Measurements from ENCODE around the gene MAN1C1.

The MAN1C1 gene

GRCh38 chr1:25768999-25769398, 152.4 kb downstream of the MAN1C1 start:
- no peak overlapping the region for H3K4me3 ChIP-seq
- H3K27ac ChIP-seq = no peak overlapping the region
- TF ChIP-seq, protein P1, sequence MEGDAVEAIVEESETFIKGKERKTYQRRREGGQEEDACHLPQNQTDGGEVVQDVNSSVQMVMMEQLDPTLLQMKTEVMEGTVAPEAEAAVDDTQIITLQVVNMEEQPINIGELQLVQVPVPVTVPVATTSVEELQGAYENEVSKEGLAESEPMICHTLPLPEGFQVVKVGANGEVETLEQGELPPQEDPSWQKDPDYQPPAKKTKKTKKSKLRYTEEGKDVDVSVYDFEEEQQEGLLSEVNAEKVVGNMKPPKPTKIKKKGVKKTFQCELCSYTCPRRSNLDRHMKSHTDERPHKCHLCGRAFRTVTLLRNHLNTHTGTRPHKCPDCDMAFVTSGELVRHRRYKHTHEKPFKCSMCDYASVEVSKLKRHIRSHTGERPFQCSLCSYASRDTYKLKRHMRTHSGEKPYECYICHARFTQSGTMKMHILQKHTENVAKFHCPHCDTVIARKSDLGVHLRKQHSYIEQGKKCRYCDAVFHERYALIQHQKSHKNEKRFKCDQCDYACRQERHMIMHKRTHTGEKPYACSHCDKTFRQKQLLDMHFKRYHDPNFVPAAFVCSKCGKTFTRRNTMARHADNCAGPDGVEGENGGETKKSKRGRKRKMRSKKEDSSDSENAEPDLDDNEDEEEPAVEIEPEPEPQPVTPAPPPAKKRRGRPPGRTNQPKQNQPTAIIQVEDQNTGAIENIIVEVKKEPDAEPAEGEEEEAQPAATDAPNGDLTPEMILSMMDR (IDR thresholded peaks at IDR 0.05) = no peak
- DNase-seq (ENCODE audit: low spot score) = no peak

GRCh38 chr1:25769625-25770383, 153.2 kb downstream of the MAN1C1 start:
- TF ChIP-seq, protein P1 (IDR thresholded peaks at IDR 0.05) = no peak
- Histone ChIP-seq H3K4me3 (no peak overlapping the region), H3K27ac (peak overlapping the region in 1 of 2 donors; percentile 65)
- DNase-seq (ENCODE audit: low spot score) = no peak

- DNase-seq (ENCODE audit: low spot score) = no peak
- H3K4me3 ChIP-seq = no peak overlapping the region
- peak overlapping the region; percentile 20 to 65 for H3K27ac ChIP-seq
- TF ChIP-seq, protein P1 (IDR thresholded peaks at IDR 0.05) = no peak
These were observed 154.1 kb downstream of the MAN1C1 start for GRCh38 chr1:25770541-25771220.

DNA sequence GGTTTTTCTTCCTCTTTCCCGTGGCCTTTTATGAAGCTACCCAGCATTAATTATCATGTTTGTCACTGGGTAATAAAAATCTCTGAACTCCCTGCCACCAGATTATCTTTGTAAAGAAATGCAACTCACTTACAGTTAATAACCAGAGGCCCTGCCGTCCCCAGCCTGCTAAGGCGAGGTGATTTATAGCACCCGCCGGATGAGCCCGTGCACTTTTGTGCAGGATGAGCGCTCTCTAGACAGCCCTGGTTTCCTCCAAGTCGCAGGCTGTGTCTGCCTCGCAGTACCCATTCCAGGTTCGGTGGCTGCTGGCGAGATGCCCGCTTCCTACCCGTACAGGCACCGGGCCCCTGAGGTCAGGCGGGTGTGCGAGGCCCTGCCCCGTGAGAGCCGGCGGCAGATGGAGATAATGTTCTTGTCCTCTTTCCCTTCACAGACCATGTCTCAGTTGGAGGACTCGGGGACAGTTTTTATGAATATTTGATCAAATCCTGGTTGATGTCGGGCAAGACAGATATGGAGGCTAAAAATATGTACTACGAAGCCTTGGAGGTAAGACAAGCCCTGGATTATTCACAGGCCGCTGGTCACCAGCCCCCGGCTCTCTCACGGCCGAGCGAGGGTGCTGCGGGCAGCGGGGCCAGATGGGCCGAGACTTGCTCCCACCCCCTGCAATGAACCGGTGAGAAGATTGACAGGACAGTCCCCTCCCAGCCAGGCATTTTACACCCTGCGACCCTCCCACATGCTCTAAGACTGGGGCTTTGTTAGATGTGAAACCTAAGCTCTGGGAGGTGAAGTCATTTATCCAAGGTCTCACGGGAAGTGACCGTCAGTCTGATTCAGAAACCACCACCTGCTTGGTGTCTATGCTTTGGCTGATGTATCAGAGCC, 154.9 kb downstream of the MAN1C1 start:
- TF ChIP-seq, protein P1 (IDR thresholded peaks at IDR 0.05) = no peak
- DNase-seq (ENCODE audit: low spot score) = no peak
- H3K4me3 ChIP-seq = no peak overlapping the region
- peak overlapping the region; percentile 20 to 65 for H3K27ac ChIP-seq

GRCh38 chr1:25772164-25772563, 155.6 kb downstream of the MAN1C1 start:
- H3K27ac ChIP-seq = peak overlapping the region in 1 of 2 donors; percentile 65
- TF ChIP-seq, protein P1 (IDR thresholded peaks at IDR 0.05) = no peak

DNA sequence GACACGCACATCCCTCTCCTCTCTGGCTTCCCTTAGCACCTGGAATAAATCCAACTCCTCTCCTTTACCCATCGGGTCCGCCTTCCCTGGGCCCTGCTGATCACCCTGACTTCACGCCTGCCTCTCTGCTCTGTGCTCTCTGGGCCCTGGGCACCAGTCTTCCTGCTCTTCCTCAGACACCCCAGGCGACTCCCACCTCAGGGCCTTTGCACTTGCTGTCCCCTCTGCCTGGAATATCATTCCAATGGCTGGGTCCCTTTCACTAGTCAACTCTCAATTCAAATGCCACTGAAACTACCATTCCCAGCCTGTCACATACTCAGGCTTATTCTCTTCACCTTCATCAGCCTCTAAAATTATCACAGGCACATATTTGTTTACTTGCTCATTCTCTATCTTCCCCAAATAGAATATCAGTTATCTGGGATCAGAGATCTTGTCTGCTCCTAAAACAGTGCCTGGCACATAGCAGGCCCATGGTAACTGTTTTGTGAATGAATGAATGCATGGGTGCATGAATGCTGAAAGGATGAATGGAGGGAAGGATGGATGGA, 156.2 kb downstream of the MAN1C1 start:
- no peak overlapping the region for H3K4me3 ChIP-seq
- H3K27ac ChIP-seq = no peak overlapping the region

More at GRCh38 chr1:25772164-25772563, 155.6 kb downstream of the MAN1C1 start:
- H3K4me3 ChIP-seq = no peak overlapping the region
- DNase-seq (ENCODE audit: low spot score) = no peak

More for the DNA sequence above, 156.2 kb downstream of the MAN1C1 start:
- DNase-seq (ENCODE audit: low spot score) = no peak
- TF ChIP-seq, protein P1 (IDR thresholded peaks at IDR 0.05) = no peak

Measured in coronary artery (tissue), 2 donors.